ENCODE data around the gene LDLR. TPM values are rescaled to one million over a fixed set of nuclear protein-coding genes. Genes with fewer than 3 reads are reported as not detected.
"Not testable (repeated sequence)": the region's sequence is repeated elsewhere in the genome, so short reads cannot be mapped to it uniquely, and the experiment has no call there.

The LDLR gene
- total and polyA plus RNA-seq, 3 donors from 2014 or later: 12.5 to 20.1 (median 19.0) TPM

DNA sequence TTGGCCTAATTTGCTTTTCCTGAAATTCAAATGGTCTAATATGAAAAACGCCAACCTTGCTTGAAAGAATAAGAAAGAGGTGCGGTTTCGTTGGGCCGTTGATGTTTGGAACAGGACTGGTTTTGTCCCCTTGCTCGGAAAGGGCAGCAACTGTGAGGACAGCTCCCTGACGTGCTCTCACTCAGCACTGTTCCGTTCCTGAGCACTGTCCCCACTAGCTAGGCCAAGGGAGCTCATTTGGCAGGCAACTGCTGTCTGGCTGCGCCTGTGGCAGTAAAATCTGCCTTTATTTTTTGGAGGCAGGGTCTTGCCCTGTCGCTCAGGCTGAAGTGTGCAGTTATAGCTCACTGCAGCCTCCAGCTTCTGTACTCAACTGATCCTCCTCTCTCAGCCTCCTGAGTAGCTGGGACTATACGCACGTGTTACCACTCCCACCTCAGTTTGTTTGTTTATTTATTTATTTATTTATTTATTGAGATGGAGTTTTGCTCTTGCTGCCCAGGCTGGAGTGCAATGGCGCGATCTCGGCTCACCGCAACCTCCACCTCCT lies 4.5 kb downstream of the LDLR start:
- H3K4me1 ChIP-seq: peaks cover 27% of the 10 kb centered on the region
- H3K27ac ChIP-seq: peak overlapping the region in 1 of 2 donors; percentile 94
- H3K27me3 ChIP-seq: no peaks in the 10 kb centered on the region
- H3K4me3 ChIP-seq: no peak overlapping the region
- DNase-seq: no peak
- intact Hi-C loops (cut with DNase I; ENCODE audit: low total_unique reads): no loop called here
- no peaks in the 10 kb centered on the region for H3K9me3 ChIP-seq
- H3K36me3 ChIP-seq (ENCODE audit: low read depth, missing control alignments): no peaks in the 10 kb centered on the region
- whole genome bisulfite sequencing, 2 donors: 88 to 90% methylated on average over 15 of the region's 15 CpGs
- TF ChIP-seq, protein P1, sequence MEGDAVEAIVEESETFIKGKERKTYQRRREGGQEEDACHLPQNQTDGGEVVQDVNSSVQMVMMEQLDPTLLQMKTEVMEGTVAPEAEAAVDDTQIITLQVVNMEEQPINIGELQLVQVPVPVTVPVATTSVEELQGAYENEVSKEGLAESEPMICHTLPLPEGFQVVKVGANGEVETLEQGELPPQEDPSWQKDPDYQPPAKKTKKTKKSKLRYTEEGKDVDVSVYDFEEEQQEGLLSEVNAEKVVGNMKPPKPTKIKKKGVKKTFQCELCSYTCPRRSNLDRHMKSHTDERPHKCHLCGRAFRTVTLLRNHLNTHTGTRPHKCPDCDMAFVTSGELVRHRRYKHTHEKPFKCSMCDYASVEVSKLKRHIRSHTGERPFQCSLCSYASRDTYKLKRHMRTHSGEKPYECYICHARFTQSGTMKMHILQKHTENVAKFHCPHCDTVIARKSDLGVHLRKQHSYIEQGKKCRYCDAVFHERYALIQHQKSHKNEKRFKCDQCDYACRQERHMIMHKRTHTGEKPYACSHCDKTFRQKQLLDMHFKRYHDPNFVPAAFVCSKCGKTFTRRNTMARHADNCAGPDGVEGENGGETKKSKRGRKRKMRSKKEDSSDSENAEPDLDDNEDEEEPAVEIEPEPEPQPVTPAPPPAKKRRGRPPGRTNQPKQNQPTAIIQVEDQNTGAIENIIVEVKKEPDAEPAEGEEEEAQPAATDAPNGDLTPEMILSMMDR (IDR thresholded peaks at IDR 0.05): no peak
- TF ChIP-seq POLR2A (IDR thresholded peaks at IDR 0.05): no peak

DNA sequence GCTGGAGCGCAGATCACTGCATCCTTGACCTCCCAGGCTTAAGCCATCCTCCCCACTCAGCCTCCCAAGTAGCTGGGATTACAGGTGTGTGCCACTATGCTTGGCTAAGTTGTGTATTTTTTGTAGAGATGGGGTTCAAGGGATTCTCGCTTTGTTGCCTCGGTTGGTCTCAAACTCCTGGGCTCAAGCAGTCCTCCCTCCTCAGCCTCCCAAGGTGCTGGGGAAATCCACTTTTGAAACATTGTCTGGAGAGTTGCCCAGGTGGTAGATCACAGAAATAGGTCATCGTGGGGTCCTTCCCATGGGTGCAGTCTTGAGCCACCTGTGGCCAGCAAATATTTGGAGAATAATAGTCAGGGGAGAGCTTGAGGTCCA lies 5.2 kb downstream of the LDLR start:
- WGBS, 2 donors: 84 to 98% methylated on average over 4 of the region's 4 CpGs
- peaks cover 24% of the 10 kb centered on the region for H3K4me1 ChIP-seq
- intact Hi-C loops (cut with DNase I; ENCODE audit: low total_unique reads): no loop called here

DNA sequence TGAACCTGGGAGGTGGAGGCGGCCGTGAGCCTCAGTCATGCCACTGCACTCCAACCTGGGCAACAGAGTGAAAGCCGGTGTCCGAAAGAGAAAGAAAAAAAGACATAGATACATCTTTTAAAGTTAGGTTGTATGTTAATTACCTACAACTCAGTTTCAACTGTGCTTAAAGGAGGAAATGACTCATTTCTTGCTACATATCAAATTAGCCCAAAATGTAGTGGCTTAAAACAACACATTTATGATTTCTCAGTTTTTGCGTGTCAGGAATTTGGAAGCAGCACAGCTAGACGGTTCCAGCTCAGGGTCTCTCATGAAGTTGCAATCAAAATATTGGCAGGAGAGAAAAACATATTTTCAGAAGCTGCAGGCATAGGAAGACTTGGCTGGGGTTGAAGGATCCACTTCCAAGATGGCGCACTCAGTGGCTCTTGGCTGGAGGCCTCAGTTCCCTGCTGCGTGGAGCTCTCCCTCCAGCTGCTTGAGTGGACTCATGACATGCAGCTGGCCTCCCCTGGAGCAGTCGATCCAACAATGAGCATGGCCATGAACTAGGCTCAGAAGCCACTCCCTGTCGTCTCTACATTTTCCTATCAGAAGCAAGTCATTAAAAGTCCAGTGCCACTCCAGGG lies 7.1 kb downstream of the LDLR start:
- TF ChIP-seq, protein P1 (IDR thresholded peaks at IDR 0.05): no peak
- no peak for TF ChIP-seq POLR2A (IDR thresholded peaks at IDR 0.05)
- intact Hi-C loops (cut with DNase I; ENCODE audit: low total_unique reads): no loop called here
- peaks cover 17% of the 10 kb centered on the region for H3K4me1 ChIP-seq

More for the DNA sequence above, 5.2 kb downstream of the LDLR start:
- Histone ChIP-seq H3K36me3 (ENCODE audit: low read depth, missing control alignments) (no peaks in the 10 kb centered on the region), H3K27me3 (no peaks in the 10 kb centered on the region), H3K9me3 (no peaks in the 10 kb centered on the region), H3K27ac (peak overlapping the region; percentile 29 to 75), H3K4me3 (no peak overlapping the region)
- no peak for DNase-seq
- TF ChIP-seq POLR2A (IDR thresholded peaks at IDR 0.05): no peak
- TF ChIP-seq, protein P1 (IDR thresholded peaks at IDR 0.05): no peak

DNA sequence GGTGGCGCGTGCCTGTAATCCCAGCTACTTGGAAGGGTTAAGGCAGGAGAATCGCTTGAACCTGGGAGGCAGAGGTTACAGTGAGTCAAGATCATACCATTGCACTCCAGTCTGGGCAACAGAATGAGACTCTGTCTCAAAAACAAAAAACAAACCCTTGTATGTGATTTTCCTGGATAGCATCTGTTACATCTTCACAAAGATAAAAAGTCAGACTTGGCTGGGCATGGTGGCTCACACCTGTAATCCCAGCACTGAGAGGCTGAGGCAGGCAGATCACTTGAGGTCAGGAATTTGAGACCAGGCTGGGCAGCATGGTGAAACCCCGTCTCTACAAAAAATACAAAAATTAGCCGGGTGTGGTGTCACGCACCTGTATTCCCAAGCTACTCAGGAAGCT lies 8.1 kb downstream of the LDLR start:
- H3K9me3 ChIP-seq; H3K4me3 ChIP-seq; H3K4me1 ChIP-seq; H3K27me3 ChIP-seq; H3K36me3 ChIP-seq (ENCODE audit: low read depth, missing control alignments); intact Hi-C loops (cut with DNase I; ENCODE audit: low total_unique reads); DNase-seq: not testable (repeated sequence)
- 94 to 95% methylated on average over 6 of the region's 6 CpGs for WGBS, 2 donors
- peak overlapping the region in 1 of 2 donors; percentile 75 for H3K27ac ChIP-seq

More for the DNA sequence above, 7.1 kb downstream of the LDLR start:
- WGBS, 2 donors: 59 to 70% methylated on average over 10 of the region's 10 CpGs
- Histone ChIP-seq H3K9me3 (no peaks in the 10 kb centered on the region), H3K27ac (peak overlapping the region in 1 of 2 donors; percentile 75), H3K36me3 (ENCODE audit: low read depth, missing control alignments) (no peaks in the 10 kb centered on the region), H3K27me3 (no peaks in the 10 kb centered on the region), H3K4me3 (no peak overlapping the region)
- DNase-seq: peak; percentile 72

DNA sequence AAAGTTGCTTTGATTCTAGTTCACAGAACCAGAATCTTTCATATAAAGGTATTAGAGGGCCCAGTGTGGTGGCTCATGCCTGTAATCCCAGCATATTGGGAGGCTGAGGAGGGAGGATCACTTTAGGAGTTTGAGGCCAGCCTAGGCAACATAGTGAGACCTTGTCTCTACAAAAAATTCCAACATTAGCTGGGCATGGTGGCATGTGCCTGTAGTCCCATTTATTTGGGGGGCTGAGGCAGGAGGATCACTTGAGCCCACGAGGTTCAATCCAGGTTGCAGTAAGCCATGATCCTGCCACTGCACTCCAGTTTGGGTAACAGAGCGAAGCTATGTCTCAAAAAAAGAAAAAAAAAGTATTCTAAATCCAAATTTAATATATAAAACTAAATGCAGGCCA lies 9.1 kb downstream of the LDLR start:
- no peaks in the 10 kb centered on the region for H3K36me3 ChIP-seq (ENCODE audit: low read depth, missing control alignments)
- no peaks in the 10 kb centered on the region for H3K27me3 ChIP-seq
- intact Hi-C loops (cut with DNase I; ENCODE audit: low total_unique reads): no loop called here
- no peak for TF ChIP-seq POLR2A (IDR thresholded peaks at IDR 0.05)
- TF ChIP-seq, protein P1 (IDR thresholded peaks at IDR 0.05): no peak
- DNase-seq: no peak
- peaks cover 3% of the 10 kb centered on the region for H3K4me1 ChIP-seq
- H3K9me3 ChIP-seq: no peaks in the 10 kb centered on the region
- no peak overlapping the region for H3K27ac ChIP-seq
- H3K4me3 ChIP-seq: no peak overlapping the region
- 93 to 98% methylated on average over 2 of the region's 2 CpGs for WGBS, 2 donors
